ENCODE results near the gene SCAP.

DNA sequence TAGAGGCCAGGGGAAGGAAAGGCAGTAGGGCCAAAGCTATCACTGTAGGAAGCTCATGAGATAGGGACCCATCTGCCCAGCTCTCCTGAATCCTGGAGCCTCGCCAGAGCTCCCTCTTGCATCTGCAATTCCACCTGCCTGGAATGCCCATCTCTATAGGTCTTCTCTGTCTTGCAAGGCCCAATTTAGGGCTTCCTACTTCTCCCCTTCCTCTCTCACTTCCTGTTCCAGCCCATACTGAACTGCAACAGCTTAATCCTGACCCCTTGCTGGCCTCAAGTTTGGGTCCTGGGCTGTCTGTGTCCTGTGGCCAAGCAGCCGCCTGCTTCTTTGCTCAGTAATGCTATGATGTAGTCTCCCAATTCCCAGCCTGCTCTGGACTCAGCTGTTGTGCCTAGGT, 98.6 kb downstream of the SCAP start:
- TF ChIP-seq, protein P1, sequence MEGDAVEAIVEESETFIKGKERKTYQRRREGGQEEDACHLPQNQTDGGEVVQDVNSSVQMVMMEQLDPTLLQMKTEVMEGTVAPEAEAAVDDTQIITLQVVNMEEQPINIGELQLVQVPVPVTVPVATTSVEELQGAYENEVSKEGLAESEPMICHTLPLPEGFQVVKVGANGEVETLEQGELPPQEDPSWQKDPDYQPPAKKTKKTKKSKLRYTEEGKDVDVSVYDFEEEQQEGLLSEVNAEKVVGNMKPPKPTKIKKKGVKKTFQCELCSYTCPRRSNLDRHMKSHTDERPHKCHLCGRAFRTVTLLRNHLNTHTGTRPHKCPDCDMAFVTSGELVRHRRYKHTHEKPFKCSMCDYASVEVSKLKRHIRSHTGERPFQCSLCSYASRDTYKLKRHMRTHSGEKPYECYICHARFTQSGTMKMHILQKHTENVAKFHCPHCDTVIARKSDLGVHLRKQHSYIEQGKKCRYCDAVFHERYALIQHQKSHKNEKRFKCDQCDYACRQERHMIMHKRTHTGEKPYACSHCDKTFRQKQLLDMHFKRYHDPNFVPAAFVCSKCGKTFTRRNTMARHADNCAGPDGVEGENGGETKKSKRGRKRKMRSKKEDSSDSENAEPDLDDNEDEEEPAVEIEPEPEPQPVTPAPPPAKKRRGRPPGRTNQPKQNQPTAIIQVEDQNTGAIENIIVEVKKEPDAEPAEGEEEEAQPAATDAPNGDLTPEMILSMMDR (conservative IDR thresholded peaks at IDR 0.05; ENCODE audit: low read depth, low read length), result no peak
- TF ChIP-seq POLR2A (IDR thresholded peaks at IDR 0.05; ENCODE audit: low read depth, low read length) (no peak), SMC3 (IDR thresholded peaks at IDR 0.05; ENCODE audit: low read depth, low read length) (no peak), RAD21 (IDR thresholded peaks at IDR 0.05; ENCODE audit: low read length) (no peak), MAFK (IDR thresholded peaks at IDR 0.05; ENCODE audit: low read depth, low read length) (no peak), MAZ (IDR thresholded peaks at IDR 0.05; ENCODE audit: borderline replicate concordance, low read depth, low read length) (no peak)

All from IMR-90 (cell line).